ENCODE results near the gene PHLDA1. TPM values are rescaled to one million over a fixed set of nuclear protein-coding genes. Genes with fewer than 3 reads are reported as not detected.

Gene PHLDA1
- polyA plus RNA-seq, 1 donor (not counting 4 experiments of a cell fraction or from before 2014, with no cell fraction given) = 144 TPM

DNA sequence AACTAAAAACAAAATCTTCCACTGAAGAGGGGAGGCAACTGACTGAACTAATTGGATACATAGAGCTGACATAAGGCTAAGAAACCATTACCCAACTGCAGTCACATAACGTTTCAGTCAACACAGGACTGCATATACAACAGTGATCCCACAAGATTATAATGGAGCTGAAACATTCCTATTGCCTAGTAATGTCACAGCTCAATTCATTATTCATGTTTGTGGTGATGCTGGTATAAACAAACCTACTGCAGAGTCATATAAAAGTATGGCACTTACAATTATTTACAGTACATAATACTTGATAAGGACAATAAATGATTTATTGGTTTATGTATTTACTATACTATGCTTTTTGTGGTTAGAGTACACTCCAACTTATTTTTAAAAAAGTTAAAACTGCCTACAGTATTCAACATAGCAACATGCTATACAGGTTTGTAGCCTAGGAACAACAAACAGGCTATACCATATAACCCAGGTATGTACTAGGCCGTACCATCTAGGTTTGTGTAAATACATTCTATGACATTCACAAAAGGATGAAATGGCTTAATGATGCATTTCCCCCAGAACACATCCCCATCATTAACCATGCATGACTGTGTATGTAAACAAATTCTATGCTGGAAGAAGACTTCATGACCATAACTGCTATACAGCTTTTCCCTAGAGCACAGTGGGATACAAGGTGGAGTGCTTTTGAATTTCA lies 48.6 kb upstream of the PHLDA1 start:
- Histone ChIP-seq H3K4me1 (ENCODE audit: control insufficient read depth, extremely low read depth, insufficient read depth, low read length) (peaks cover 25% of the 10 kb centered on the region), H3K4me2 (ENCODE audit: control insufficient read depth, extremely low read depth, insufficient read depth, low read depth, low read length) (no peak overlapping the region), H4K20me1 (ENCODE audit: control insufficient read depth, extremely low read depth, insufficient read depth, low read length) (peaks cover 4% of the 10 kb centered on the region)

DNA sequence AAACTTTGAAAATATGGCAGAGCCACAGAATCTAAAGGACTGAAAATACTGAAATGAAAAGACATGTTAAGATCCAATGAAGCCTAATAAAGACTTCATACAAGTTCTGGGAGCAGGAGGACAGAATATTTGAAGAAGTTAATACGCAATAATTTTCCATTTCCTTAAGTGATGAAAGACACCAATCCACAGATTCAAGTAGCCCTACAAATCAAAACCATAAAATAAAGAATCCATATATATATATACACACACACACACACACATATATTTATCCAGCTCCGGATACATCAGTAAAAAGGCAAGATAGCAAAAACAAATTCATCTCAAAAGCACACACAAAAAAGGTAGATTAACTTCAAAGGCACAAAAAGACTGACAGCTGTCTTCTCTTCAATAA lies 47.2 kb upstream of the PHLDA1 start:
- Histone ChIP-seq H3K79me2 (ENCODE audit: control insufficient read depth, insufficient read depth, low read length) (peaks cover 99% of the 10 kb centered on the region), H3K9me3 (ENCODE audit: control insufficient read depth, low read depth, low read length) (no peaks in the 10 kb centered on the region), H3K4me1 (ENCODE audit: control insufficient read depth, extremely low read depth, insufficient read depth, low read length) (peaks cover 26% of the 10 kb centered on the region), H3K27ac (ENCODE audit: control insufficient read depth, insufficient read depth, low read length) (no peak overlapping the region), H3K9me1 (ENCODE audit: control insufficient read depth, extremely low read depth, insufficient read depth, low read length) (no peaks in the 10 kb centered on the region), H3K27me3 (ENCODE audit: control insufficient read depth, extremely low read depth, insufficient read depth, low read length) (no peaks in the 10 kb centered on the region), H4K20me1 (ENCODE audit: control insufficient read depth, extremely low read depth, insufficient read depth, low read length) (peaks cover 4% of the 10 kb centered on the region), H3K4me3 (ENCODE audit: control insufficient read depth in 2 of 3, extremely low read depth in 1 of 3, insufficient read depth in 2 of 3, low read depth in 1 of 3, low read length in 3 of 3) (no peak overlapping the region), H3K36me3 (ENCODE audit: control insufficient read depth in 2 of 2, extremely low read depth in 1 of 2, insufficient read depth in 2 of 2, low read length in 2 of 2) (peaks cover 2 to 10% of the 10 kb centered on the region in 2 experiments), H3K4me2 (ENCODE audit: control insufficient read depth, extremely low read depth, insufficient read depth, low read depth, low read length) (no peak overlapping the region), H2AFZ (ENCODE audit: control insufficient read depth, low read length) (no peak overlapping the region), H3K9ac (ENCODE audit: control insufficient read depth, extremely low read depth, insufficient read depth, low read length) (no peak overlapping the region)
- dilution Hi-C loops (cut with MboI; ENCODE audit: extremely low pct_ligation_motif_present, low sequenced_read_pairs) = no loop called here
- DNase-seq (ENCODE audit: low read depth, low spot score) = no peak
- no peak for FAIRE-seq
- TF ChIP-seq EZH2 (IDR thresholded peaks at IDR 0.05; ENCODE audit: low read length) = no peak
- TF ChIP-seq, protein P1, sequence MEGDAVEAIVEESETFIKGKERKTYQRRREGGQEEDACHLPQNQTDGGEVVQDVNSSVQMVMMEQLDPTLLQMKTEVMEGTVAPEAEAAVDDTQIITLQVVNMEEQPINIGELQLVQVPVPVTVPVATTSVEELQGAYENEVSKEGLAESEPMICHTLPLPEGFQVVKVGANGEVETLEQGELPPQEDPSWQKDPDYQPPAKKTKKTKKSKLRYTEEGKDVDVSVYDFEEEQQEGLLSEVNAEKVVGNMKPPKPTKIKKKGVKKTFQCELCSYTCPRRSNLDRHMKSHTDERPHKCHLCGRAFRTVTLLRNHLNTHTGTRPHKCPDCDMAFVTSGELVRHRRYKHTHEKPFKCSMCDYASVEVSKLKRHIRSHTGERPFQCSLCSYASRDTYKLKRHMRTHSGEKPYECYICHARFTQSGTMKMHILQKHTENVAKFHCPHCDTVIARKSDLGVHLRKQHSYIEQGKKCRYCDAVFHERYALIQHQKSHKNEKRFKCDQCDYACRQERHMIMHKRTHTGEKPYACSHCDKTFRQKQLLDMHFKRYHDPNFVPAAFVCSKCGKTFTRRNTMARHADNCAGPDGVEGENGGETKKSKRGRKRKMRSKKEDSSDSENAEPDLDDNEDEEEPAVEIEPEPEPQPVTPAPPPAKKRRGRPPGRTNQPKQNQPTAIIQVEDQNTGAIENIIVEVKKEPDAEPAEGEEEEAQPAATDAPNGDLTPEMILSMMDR (optimal IDR thresholded peaks at IDR 0.05 in 1 of 3, IDR thresholded peaks at IDR 0.05 in 1 of 3, conservative IDR thresholded peaks at IDR 0.05 in 1 of 3; ENCODE audit: extremely low read depth in 1 of 3, insufficient read depth in 2 of 3, low read length in 3 of 3) = no peak

More for the DNA sequence above, 48.6 kb upstream of the PHLDA1 start:
- H3K9me3 ChIP-seq (ENCODE audit: control insufficient read depth, low read depth, low read length) = no peaks in the 10 kb centered on the region
- no peak overlapping the region for H2AFZ ChIP-seq (ENCODE audit: control insufficient read depth, low read length)
- peaks cover 2 to 10% of the 10 kb centered on the region in 2 experiments for H3K36me3 ChIP-seq (ENCODE audit: control insufficient read depth in 2 of 2, extremely low read depth in 1 of 2, insufficient read depth in 2 of 2, low read length in 2 of 2)
- DNase-seq (ENCODE audit: low read depth, low spot score) (no peak), FAIRE-seq (no peak)
- no peak overlapping the region for H3K27ac ChIP-seq (ENCODE audit: control insufficient read depth, insufficient read depth, low read length)
- no peak overlapping the region for H3K9ac ChIP-seq (ENCODE audit: control insufficient read depth, extremely low read depth, insufficient read depth, low read length)
- peaks cover 92% of the 10 kb centered on the region for H3K79me2 ChIP-seq (ENCODE audit: control insufficient read depth, insufficient read depth, low read length)
- no peak overlapping the region for H3K4me3 ChIP-seq (ENCODE audit: control insufficient read depth in 2 of 3, extremely low read depth in 1 of 3, insufficient read depth in 2 of 3, low read depth in 1 of 3, low read length in 3 of 3)
- dilution Hi-C loops (cut with MboI; ENCODE audit: extremely low pct_ligation_motif_present, low sequenced_read_pairs) = no loop called here
- TF ChIP-seq EZH2 (IDR thresholded peaks at IDR 0.05; ENCODE audit: low read length) = no peak
- TF ChIP-seq, protein P1 (optimal IDR thresholded peaks at IDR 0.05 in 1 of 3, IDR thresholded peaks at IDR 0.05 in 1 of 3, conservative IDR thresholded peaks at IDR 0.05 in 1 of 3; ENCODE audit: extremely low read depth in 1 of 3, insufficient read depth in 2 of 3, low read length in 3 of 3) = no peak
- H3K27me3 ChIP-seq (ENCODE audit: control insufficient read depth, extremely low read depth, insufficient read depth, low read length) = no peaks in the 10 kb centered on the region
- no peaks in the 10 kb centered on the region for H3K9me1 ChIP-seq (ENCODE audit: control insufficient read depth, extremely low read depth, insufficient read depth, low read length)

All from keratinocyte (primary cell).